HepG2 (cell line): ENCODE data around the gene TP53BP2. TPM values are rescaled to one million over a fixed set of nuclear protein-coding genes. Genes with fewer than 3 reads are reported as not detected.

Experiments
- ATAC-seq: fragments of 200-7000 bp; cut with Tn5 transposase; 3 replicates; pipeline ENCODE4 v1.9.1; 2020; ENCODE audit warnings: mild to moderate bottlenecking, moderate library complexity
- BruUV-seq: library from RNA; stranded (reverse); fragments of 400-500 nt; replicated peaks from 2 replicates; lab custom pipeline; 2021; lab: Mats Ljungman, UMichigan
- CTCF ChIA-PET: fragments of 300-600 bp; formaldehyde crosslinking; extraction: SDS; loops from one replicate; lab custom pipeline; 2021; ENCODE audit warnings: low total read pairs, inconsistent platforms, low intra/inter-chr PET ratio; lab: Yijun Ruan, JAX
- POLR2A ChIA-PET: fragments of 350-600 bp; sonication (Branson Sonifier 250); formaldehyde crosslinking; loops from one replicate; lab custom pipeline; 2020; ENCODE audit warnings: antibody characterized with exemption, inconsistent platforms; lab: Yijun Ruan, JAX
- DNase-seq: peaks from one replicate; pipeline ENCODE4 v3.0.0-alpha.2; 2015; ENCODE audit warnings: low spot score
- FAIRE-seq: peaks from 3 replicates; lab custom pipeline; 2011; peaks lifted over from hg19 to GRCh38; lab: Jason Lieb, UNC
- H2AFZ ChIP-seq: one replicate; pipeline ENCODE4 v1.6.1; 2011; ENCODE audit warnings: low read length, inconsistent platforms
- H3K27ac ChIP-seq: fragments of 300-600 bp; 3 replicates; pipeline ENCODE4 v1.8.0; 2011; ENCODE audit warnings: mixed run types, mild to moderate bottlenecking, mixed read lengths, low read length, inconsistent platforms; ENCODE audit not compliant: insufficient read depth; ENCODE audit errors: extremely low read length
- H3K27me3 ChIP-seq, 2 experiments: fragments of 200-600 bp in 1 of 2; 2 replicates in 1 of 2; 3 replicates in 1 of 2; pipeline versions ENCODE4 v1.6.0 to v1.8.0; 2011; ENCODE audit warnings: low read length in 2 of 2, mild to moderate bottlenecking in 2 of 2, moderate library complexity in 2 of 2, inconsistent platforms in 1 of 2; ENCODE audit not compliant: insufficient read depth in 2 of 2, control insufficient read depth in 1 of 2
- H3K36me3 ChIP-seq, 2 experiments: fragments of 200-600 bp in 1 of 2; replicated peaks in 1 of 2; 2 replicates in 1 of 2; 3 replicates in 1 of 2; pipeline versions ENCODE4 v1.5.1 to v1.8.0; 2011; ENCODE audit warnings: low read length in 2 of 2, inconsistent platforms in 1 of 2; ENCODE audit not compliant: insufficient read depth in 2 of 2, control insufficient read depth in 1 of 2
- H3K4me1 ChIP-seq: 2 replicates; pipeline ENCODE4 v1.5.1; 2012; ENCODE audit warnings: low read length, inconsistent platforms; ENCODE audit not compliant: insufficient read depth
- H3K4me2 ChIP-seq: 2 replicates; pipeline ENCODE4 v1.6.0; 2011; ENCODE audit warnings: low read depth, low read length, inconsistent platforms
- H3K4me3 ChIP-seq, 3 experiments: fragments of 200-600 bp in 1 of 3; sonication (generic), shearing (Covaris generic) in 1 of 3; replicated peaks in 1 of 3; 2 replicates each; pipeline ENCODE4 v1.5.1; 2011 to 2016; ENCODE audit warnings: low read length in 3 of 3, inconsistent platforms in 2 of 3, low read depth in 2 of 3, mild to moderate bottlenecking in 2 of 3, control low read depth in 1 of 3, mixed read lengths in 1 of 3; ENCODE audit not compliant: insufficient read depth in 1 of 3
- H3K79me2 ChIP-seq: one replicate; pipeline ENCODE4 v1.6.1; 2011; ENCODE audit warnings: low read length, inconsistent platforms; ENCODE audit not compliant: insufficient read depth
- H3K9ac ChIP-seq: 2 replicates; pipeline ENCODE4 v1.6.0; 2011; ENCODE audit warnings: mild to moderate bottlenecking, low read depth, low read length, inconsistent platforms; ENCODE audit not compliant: insufficient read depth
- H3K9me3 ChIP-seq: 2 replicates; pipeline ENCODE4 v1.5.1; 2012; ENCODE audit warnings: mild to moderate bottlenecking, low read length
- H4K20me1 ChIP-seq: 2 replicates; pipeline ENCODE4 v1.6.0; 2011; ENCODE audit warnings: inconsistent platforms, mild to moderate bottlenecking, low read length, moderate library complexity; ENCODE audit not compliant: insufficient read depth
- CREB1 ChIP-seq, 2 experiments: fragments of 450-650 bp in 1 of 2; IDR thresholded peaks; 2 replicates each; pipeline ENCODE4 v1.6.1; 2016 to 2017; ENCODE audit warnings: control low read depth in 1 of 2, mild to moderate bottlenecking in 1 of 2, missing compliant biosample characterization in 1 of 2, missing genetic modification characterization in 1 of 2
- MAFF ChIP-seq: IDR thresholded peaks from 2 replicates; pipeline ENCODE4 v1.6.1; 2011; ENCODE audit warnings: low read depth, low read length, improper control_type of control experiment
- MAFK ChIP-seq, 2 experiments: IDR thresholded peaks in 1 of 2; conservative IDR thresholded peaks in 1 of 2; 2 replicates each; pipeline ENCODE4 v1.6.1; 2011; ENCODE audit warnings: improper control_type of control experiment in 2 of 2, low read length in 2 of 2
- ZKSCAN5 ChIP-seq: sonication (generic); formaldehyde crosslinking; IDR thresholded peaks from 2 replicates; pipeline ENCODE4 v1.5.1; 2020; ENCODE audit warnings: mild to moderate bottlenecking, missing genetic modification reagents
- ZNF546 ChIP-seq: sonication (generic); formaldehyde crosslinking; conservative IDR thresholded peaks from 2 replicates; pipeline ENCODE4 v1.8.1; 2023; ENCODE audit warnings: mild to moderate bottlenecking, missing genetic modification reagents
- WGBS: methylation state at CpG from one replicate; pipeline ENCODE4 v1.1.6; 2017; ENCODE audit warnings: low lambda C conversion rate; 5-methylcytosine and 5-hydroxymethylcytosine counted together
- in situ Hi-C: cut with HindIII; loops from 2 replicates; pipeline ENCODE4 v1.10.0; 2017; ENCODE audit warnings: low pct_unique_long_range_greater_than_20kb; ENCODE audit not compliant: extremely low pct_ligation_motif_present
- intact Hi-C: fragments of 100-400 bp; cut with micrococcal nuclease; formaldehyde crosslinking; loops from one replicate; pipeline ENCODE4 v1.10.0; 2022; ENCODE audit not compliant: unreplicated experiment
- polyA plus RNA-seq, 8 experiments: library from polyadenylated mRNA; depleted of rRNA in 3 of 8; stranded (reverse) in 7 of 8; unstranded in 1 of 8; fragments of >200 nt; fragmentation: Illumina TruSeq in 4 of 8; extraction: Trizol in 4 of 8; gene quantifications; 2 replicates each; pipeline versions ENCODE4 v1.2.1 to v1.2.3, GENCODE V29; 2011 to 2016; ENCODE audit warnings: low read depth in 4 of 8, missing spikeins in 1 of 8, mixed read lengths in 1 of 8; ENCODE audit not compliant: insufficient read depth in 1 of 8
- total RNA-seq, 5 experiments: library from RNA; depleted of rRNA; stranded (reverse); fragments of >200 nt; fragmentation: Illumina TruSeq; extraction: Trizol; gene quantifications; 2 replicates each; pipeline ENCODE4 v1.2.3, GENCODE V29; 2016; ENCODE audit warnings: low read depth in 1 of 5

TP53BP2 gene
- total and polyA plus RNA-seq, 2 of the 13 experiments (the other 11 are each of a cell fraction or from before 2014, with no cell fraction given), result 10.0 to 14.0 TPM

DNA sequence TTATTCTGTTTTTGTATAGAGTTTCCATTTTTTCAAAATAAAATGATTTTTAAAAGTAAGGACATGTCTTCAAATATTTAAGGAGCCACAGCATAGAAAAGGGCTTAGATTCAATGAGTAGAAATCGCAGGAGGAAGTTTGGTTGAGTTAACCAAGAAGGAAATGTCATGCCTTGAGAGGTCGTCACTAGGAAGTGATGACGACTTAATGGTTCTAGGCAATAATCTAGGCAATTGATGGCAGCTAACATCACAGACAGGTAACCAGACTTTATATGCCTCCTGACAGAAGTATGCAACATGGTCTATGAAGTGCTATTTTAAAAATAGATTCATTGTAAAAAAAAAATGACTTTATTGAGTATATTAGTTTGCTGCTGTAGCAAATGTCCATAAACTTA, 32.1 kb upstream of the TP53BP2 start:
- Histone ChIP-seq H3K9ac (no peak overlapping the region), H3K4me2 (no peak overlapping the region), H3K4me3 (no peak overlapping the region), H2AFZ (no peak overlapping the region), H3K9me3 (no peaks in the 10 kb centered on the region), H4K20me1 (no peaks in the 10 kb centered on the region), H3K27ac (no peak overlapping the region), H3K36me3 (no peaks in the 10 kb centered on the region), H3K79me2 (no peaks in the 10 kb centered on the region), H3K27me3 (no peaks in the 10 kb centered on the region), H3K4me1 (no peaks in the 10 kb centered on the region)
- no peak for DNase-seq
- BruUV-seq, result no TSS peak
- WGBS, result 33% methylated on average over 3 of the region's 3 CpGs
- FAIRE-seq, result no peak
- ATAC-seq, result no peak
- TF ChIP-seq CREB1 (IDR thresholded peaks at IDR 0.05) (0 out of 2 replicates have a peak, but pooled peaks have one; percentile 20), CREB1 (CRISPR knock-in tag; IDR thresholded peaks at IDR 0.05) (no peak), ZKSCAN5 (CRISPR knock-in tag) (no peak)
- intact Hi-C loops, result no loop called here
- in situ Hi-C loops, result no loop called here
- POLR2A ChIA-PET, result no interaction called here
- CTCF ChIA-PET, result no interaction called here

DNA sequence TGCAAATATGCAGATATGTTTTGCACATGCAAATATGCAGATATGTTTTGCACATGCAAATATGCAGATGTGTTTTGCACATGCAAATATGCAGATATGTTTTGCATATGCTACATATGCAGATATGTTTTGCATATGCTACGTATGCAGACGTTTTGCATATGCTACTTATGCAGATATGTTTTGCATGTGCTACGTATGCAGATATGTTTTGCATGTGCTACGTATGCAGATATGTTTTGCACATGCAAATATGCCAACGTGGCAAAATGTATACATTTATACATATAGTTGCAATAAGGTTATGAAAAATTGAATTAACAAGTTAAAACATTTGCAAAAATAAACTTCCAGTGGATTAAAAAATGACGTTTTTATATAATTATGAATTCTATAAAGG, 30.8 kb upstream of the TP53BP2 start:
- H4K20me1 ChIP-seq, result no peaks in the 10 kb centered on the region
- no TSS peak for BruUV-seq
- no peak overlapping the region for H3K27ac ChIP-seq
- intact Hi-C loops (no loop called here), in situ Hi-C loops (no loop called here)
- TF ChIP-seq ZNF546 (CRISPR knock-in tag), result no peak
- peak; percentile 54 to 66 for TF ChIP-seq MAFK (conservative IDR thresholded peaks at IDR 0.05 in 1 of 2, IDR thresholded peaks at IDR 0.05 in 1 of 2; ENCODE audit: low read length in 2 of 2)
- TF ChIP-seq MAFF, result peak; percentile 71
- H3K4me2 ChIP-seq, result no peak overlapping the region
- ATAC-seq, result no peak
- POLR2A ChIA-PET, result no interaction called here
- no peak overlapping the region for H3K9ac ChIP-seq
- H3K9me3 ChIP-seq, result no peaks in the 10 kb centered on the region
- no peaks in the 10 kb centered on the region for H3K79me2 ChIP-seq
- WGBS, result 46% methylated on average over 6 of the region's 6 CpGs
- H3K27me3 ChIP-seq, result no peaks in the 10 kb centered on the region
- CTCF ChIA-PET, result no interaction called here
- no peaks in the 10 kb centered on the region for H3K4me1 ChIP-seq
- H3K36me3 ChIP-seq, result no peaks in the 10 kb centered on the region
- no peak overlapping the region for H2AFZ ChIP-seq
- no peak for DNase-seq
- no peak for FAIRE-seq
- H3K4me3 ChIP-seq, result no peak overlapping the region
